Measurements from ENCODE around the gene FBXW8. TPM values are rescaled to one million over a fixed set of nuclear protein-coding genes. Genes with fewer than 3 reads are reported as not detected.

The FBXW8 gene
- polyA plus RNA-seq, 3 donors: 2.0 to 5.2 (median 2.7) TPM

- H3K36me3 ChIP-seq (replicated peaks in 1 of 2; ENCODE audit: control insufficient read depth in 1 of 2, insufficient read depth in 2 of 2, low read length in 2 of 2): peaks cover 5 to 41% of the 10 kb centered on the region in 2 donors
- no peaks in the 10 kb centered on the region for H4K20me1 ChIP-seq (ENCODE audit: insufficient read depth, low read length)
- H2AFZ ChIP-seq (ENCODE audit: insufficient read depth, low read depth, low read length, poor library complexity, severe bottlenecking): no peak overlapping the region
- H3K9me3 ChIP-seq (replicated peaks in 1 of 2; ENCODE audit: control insufficient read depth in 1 of 2, insufficient read depth in 1 of 2, low read length in 2 of 2): no peaks in the 10 kb centered on the region
- peaks cover 28 to 35% of the 10 kb centered on the region in 2 donors for H3K4me1 ChIP-seq (ENCODE audit: control insufficient read depth in 1 of 2, insufficient read depth in 2 of 2, low read length in 2 of 2)
- intact Hi-C loops (cut with micrococcal nuclease): no loop called here
- TF ChIP-seq CTCF (IDR thresholded peaks at IDR 0.05): no peak
- H3K36me3 Mint-ChIP-seq: peaks cover 29 to 65% of the 10 kb centered on the region in 2 donors
- no peak for DNase-seq
- peaks cover 0 to 2% (median 2%) of the 10 kb centered on the region in 3 donors for H3K27me3 Mint-ChIP-seq (ENCODE audit: low read depth in 3 of 3)
- H3K27me3 ChIP-seq (ENCODE audit: control insufficient read depth in 2 of 2, insufficient read depth in 2 of 2, low read length in 2 of 2): no peaks in the 10 kb centered on the region
- H3K4me1 Mint-ChIP-seq: peaks cover 30% of the 10 kb centered on the region
- H3K4me3 ChIP-seq (replicated peaks in 1 of 3; ENCODE audit: low read depth in 2 of 3, low read length in 3 of 3): no peak overlapping the region
- no peaks in the 10 kb centered on the region for H3K79me2 ChIP-seq (ENCODE audit: insufficient read depth, low read length)
- no peak overlapping the region for H3K4me2 ChIP-seq (replicated peaks; ENCODE audit: extremely low read depth, low read length, poor library complexity, severe bottlenecking)
- H3K9me3 Mint-ChIP-seq: peaks cover 0 to 2% (median 0%) of the 10 kb centered on the region in 7 donors
- no CpG with 5 or more reads among the region's 6 CpGs for WGBS (ENCODE audit: insufficient coverage)
- no peak overlapping the region for H3K27ac ChIP-seq (ENCODE audit: low read depth in 1 of 2, low read length in 2 of 2)
- no peak overlapping the region for H3K9ac ChIP-seq (ENCODE audit: insufficient read depth, low read length, poor library complexity, severe bottlenecking)
- H3K4me3 Mint-ChIP-seq: no peak overlapping the region
- H3K27ac Mint-ChIP-seq: no peak overlapping the region
These were observed 132.1 kb downstream of the FBXW8 start for GRCh38 chr12:117042862-117043261.

GRCh38 chr12:117044311-117044710, 133.6 kb downstream of the FBXW8 start:
- H3K4me2 ChIP-seq (replicated peaks; ENCODE audit: extremely low read depth, low read length, poor library complexity, severe bottlenecking): no peak overlapping the region
- no peak overlapping the region for H3K27ac Mint-ChIP-seq

More at GRCh38 chr12:117044311-117044710, 133.6 kb downstream of the FBXW8 start:
- Mint-ChIP-seq H3K4me1 (peaks cover 32% of the 10 kb centered on the region), H3K27me3 (ENCODE audit: low read depth in 3 of 3) (peaks cover 0 to 2% (median 2%) of the 10 kb centered on the region in 3 donors), H3K36me3 (peaks cover 39 to 66% of the 10 kb centered on the region in 2 donors), H3K9me3 (peaks cover 0 to 2% (median 0%) of the 10 kb centered on the region in 7 donors), H3K4me3 (no peak overlapping the region)
- H3K27me3 ChIP-seq (ENCODE audit: control insufficient read depth in 2 of 2, insufficient read depth in 2 of 2, low read length in 2 of 2): no peaks in the 10 kb centered on the region
- H3K9ac ChIP-seq (ENCODE audit: insufficient read depth, low read length, poor library complexity, severe bottlenecking): no peak overlapping the region
- H3K9me3 ChIP-seq (replicated peaks in 1 of 2; ENCODE audit: control insufficient read depth in 1 of 2, insufficient read depth in 1 of 2, low read length in 2 of 2): no peaks in the 10 kb centered on the region
- intact Hi-C loops (cut with micrococcal nuclease): no loop called here
- peaks cover 11 to 41% of the 10 kb centered on the region in 2 donors for H3K36me3 ChIP-seq (replicated peaks in 1 of 2; ENCODE audit: control insufficient read depth in 1 of 2, insufficient read depth in 2 of 2, low read length in 2 of 2)
- H2AFZ ChIP-seq (ENCODE audit: insufficient read depth, low read depth, low read length, poor library complexity, severe bottlenecking): no peak overlapping the region
- no peaks in the 10 kb centered on the region for H3K79me2 ChIP-seq (ENCODE audit: insufficient read depth, low read length)
- H3K4me1 ChIP-seq (ENCODE audit: control insufficient read depth in 1 of 2, insufficient read depth in 2 of 2, low read length in 2 of 2): peaks cover 28 to 35% of the 10 kb centered on the region in 2 donors
- no peaks in the 10 kb centered on the region for H4K20me1 ChIP-seq (ENCODE audit: insufficient read depth, low read length)
- DNase-seq: no peak
- no peak overlapping the region for H3K27ac ChIP-seq (ENCODE audit: low read depth in 1 of 2, low read length in 2 of 2)
- 97% methylated on average over 6 of the region's 11 CpGs for WGBS (ENCODE audit: insufficient coverage)
- TF ChIP-seq CTCF (IDR thresholded peaks at IDR 0.05): no peak
- H3K4me3 ChIP-seq (replicated peaks in 1 of 3; ENCODE audit: low read depth in 2 of 3, low read length in 3 of 3): no peak overlapping the region

Data from CD14-positive monocyte (primary cell).